ENCODE measurements around the gene REV3L.
"Not testable (repeated sequence)": the region's sequence is repeated elsewhere in the genome, so short reads cannot be mapped to it uniquely, and the experiment has no call there.

Gene REV3L, protein sequence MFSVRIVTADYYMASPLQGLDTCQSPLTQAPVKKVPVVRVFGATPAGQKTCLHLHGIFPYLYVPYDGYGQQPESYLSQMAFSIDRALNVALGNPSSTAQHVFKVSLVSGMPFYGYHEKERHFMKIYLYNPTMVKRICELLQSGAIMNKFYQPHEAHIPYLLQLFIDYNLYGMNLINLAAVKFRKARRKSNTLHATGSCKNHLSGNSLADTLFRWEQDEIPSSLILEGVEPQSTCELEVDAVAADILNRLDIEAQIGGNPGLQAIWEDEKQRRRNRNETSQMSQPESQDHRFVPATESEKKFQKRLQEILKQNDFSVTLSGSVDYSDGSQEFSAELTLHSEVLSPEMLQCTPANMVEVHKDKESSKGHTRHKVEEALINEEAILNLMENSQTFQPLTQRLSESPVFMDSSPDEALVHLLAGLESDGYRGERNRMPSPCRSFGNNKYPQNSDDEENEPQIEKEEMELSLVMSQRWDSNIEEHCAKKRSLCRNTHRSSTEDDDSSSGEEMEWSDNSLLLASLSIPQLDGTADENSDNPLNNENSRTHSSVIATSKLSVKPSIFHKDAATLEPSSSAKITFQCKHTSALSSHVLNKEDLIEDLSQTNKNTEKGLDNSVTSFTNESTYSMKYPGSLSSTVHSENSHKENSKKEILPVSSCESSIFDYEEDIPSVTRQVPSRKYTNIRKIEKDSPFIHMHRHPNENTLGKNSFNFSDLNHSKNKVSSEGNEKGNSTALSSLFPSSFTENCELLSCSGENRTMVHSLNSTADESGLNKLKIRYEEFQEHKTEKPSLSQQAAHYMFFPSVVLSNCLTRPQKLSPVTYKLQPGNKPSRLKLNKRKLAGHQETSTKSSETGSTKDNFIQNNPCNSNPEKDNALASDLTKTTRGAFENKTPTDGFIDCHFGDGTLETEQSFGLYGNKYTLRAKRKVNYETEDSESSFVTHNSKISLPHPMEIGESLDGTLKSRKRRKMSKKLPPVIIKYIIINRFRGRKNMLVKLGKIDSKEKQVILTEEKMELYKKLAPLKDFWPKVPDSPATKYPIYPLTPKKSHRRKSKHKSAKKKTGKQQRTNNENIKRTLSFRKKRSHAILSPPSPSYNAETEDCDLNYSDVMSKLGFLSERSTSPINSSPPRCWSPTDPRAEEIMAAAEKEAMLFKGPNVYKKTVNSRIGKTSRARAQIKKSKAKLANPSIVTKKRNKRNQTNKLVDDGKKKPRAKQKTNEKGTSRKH (N-terminal part only)

DNA sequence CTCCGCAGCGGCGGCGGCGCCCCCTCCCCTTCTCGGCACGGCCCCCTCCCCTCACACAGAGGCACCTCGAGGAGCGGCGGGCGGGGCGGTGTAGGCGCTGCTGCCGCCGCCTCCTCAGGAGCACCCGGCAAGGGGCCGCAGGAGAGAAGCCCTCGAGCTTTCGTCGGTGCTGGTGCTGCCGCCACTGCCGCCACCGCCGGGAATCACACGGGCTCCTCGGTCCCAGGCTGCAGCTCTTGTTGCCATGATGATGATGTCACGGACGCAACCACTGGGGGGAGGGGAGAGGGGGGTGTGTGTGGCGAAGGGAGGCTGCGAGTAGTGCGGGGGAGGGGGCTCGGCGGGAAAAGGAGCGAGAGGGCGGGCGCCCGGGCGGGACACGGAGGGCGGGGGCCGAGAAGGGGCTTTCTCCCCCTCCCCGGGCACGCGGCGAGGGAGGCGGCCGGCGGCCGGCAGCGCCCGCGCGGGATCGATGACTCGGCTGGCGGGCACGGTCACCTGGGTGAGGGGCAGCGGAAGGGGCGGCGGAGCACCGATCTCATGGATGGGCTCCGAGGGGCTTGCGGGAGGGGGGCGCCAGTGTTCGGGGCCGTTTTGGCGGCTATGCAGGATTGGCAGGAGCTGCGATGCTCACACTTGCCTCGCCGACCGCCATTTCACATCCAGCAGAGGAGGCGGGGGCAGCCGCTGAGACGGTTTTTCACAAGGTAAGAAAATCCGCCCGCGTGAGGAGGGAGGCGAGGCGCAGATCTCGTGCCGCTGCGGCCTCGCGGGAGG, at the start of gene REV3L:
TSS of gene REV3L (minus strand) at position 260 of the 777 bp plus-strand sequence. CDS start 330 bp downstream, outside the sequence.
- peak; percentile 89 for DNase-seq

DNA sequence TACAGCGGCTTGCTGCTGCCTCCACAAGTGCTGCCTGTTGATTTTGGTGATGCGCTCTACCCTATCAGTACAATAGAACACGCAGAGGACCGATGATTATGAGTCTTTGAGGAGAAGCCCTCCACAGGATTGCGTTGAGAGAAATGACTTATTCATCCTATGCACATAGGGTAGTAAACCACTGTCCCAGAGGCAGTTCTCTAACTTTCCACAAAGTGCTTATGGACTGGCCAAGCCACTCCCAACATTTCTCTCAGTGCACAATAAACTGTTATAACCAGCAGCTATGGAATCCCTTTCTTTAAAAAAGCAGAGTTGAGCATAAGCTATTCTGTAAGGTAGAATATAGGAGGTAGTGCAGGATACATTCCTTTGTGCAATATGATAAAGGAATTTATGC, 48.2 kb upstream of the REV3L start:
- DNase-seq, result no peak

DNA sequence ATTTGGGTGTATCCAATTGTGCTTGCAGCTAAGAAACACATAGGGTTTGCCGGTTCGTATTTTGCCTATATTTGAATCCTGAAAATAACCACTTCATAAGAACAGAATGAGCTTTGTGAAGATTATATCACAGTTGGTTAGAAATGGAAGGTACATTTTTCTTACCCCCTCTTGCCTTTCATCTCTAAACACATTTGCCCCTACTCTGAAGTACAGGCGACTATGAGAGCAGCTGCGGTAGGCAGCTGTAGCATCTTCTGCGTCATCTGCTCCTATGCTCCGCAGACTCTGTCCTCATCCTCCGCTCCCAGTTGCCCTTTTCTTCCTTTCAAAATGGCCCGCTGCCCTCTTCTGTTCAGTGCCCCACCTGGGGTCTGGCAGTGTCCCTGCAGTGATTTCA, 47.6 kb upstream of the REV3L start:
- DNase-seq, result no peak

DNA sequence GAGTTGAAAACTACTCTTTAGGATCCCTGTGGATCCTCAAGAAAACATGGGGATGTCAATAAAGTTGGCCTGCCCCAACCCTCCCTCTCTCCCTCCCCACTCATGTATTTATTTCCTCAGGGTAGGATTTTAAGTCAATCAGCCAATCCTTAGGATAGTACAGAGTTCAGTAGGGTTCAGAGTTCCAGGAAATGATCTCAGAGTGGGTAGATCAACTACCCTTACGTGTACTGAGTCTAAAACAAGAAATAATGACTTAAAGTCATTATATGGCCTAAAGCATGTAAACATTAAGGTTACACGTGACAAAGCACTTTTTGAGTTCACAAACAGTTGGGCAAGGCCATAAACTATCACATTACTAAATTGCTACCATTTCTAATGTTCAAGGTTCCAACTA, 47.2 kb upstream of the REV3L start:
- DNase-seq, result no peak

DNA sequence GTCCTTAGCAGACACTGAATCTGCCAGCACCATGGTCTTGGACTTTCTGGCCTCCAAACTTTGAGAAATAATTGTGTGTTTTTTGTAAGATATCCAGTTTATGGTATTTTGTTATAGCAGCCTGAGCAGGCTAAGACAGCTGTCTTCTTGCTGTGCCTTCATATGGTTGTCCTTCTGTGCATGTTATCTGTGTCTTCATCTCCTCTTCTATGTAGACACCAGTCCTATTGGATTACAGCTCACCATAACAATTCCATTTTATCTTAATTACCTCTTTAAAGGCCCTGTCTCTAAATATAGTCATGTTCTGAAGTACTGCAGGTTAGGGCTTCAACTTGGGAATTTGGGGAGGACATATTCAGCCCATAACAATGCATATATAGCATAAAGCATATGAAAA, 44.3 kb upstream of the REV3L start:
- DNase-seq, result no peak

DNA sequence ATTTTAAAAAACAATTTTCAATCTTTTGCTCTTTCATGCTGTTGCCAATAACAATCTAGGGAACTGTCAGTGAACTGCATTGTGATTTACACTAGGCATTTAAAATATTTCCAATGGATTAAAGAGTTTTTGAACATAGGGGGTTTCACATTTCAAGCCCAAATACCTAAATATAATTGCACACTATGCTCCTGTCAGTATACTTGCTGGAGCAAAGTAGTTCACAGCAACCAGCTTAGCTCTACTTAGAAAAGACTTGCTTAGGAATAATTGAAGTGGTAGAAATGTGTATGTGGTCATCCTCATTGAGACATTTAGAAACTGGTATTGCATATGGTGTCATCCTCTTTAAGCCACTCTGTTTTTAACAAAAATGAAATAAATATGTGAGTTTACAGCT, 41.7 kb upstream of the REV3L start:
- no peak for DNase-seq

DNA sequence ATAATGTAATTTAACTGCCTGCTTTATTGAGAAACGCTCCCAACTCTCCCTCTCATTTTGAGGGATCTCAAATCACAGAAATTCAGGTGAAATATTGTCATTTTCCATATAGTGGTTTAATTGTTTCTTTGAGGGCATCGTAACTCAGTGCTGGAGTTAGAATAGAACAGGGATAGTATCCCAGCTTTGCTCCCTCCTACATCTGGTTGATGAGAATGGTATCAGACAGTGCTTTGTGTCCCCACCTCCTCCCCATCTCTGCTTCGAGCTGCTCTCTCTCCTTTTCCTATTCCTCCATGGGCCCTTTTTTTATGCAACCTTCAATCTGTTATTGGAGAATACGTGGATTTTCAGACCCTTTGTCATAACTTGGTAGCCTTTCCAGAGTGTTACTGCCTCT, 41.2 kb upstream of the REV3L start:
- DNase-seq, result no peak

DNA sequence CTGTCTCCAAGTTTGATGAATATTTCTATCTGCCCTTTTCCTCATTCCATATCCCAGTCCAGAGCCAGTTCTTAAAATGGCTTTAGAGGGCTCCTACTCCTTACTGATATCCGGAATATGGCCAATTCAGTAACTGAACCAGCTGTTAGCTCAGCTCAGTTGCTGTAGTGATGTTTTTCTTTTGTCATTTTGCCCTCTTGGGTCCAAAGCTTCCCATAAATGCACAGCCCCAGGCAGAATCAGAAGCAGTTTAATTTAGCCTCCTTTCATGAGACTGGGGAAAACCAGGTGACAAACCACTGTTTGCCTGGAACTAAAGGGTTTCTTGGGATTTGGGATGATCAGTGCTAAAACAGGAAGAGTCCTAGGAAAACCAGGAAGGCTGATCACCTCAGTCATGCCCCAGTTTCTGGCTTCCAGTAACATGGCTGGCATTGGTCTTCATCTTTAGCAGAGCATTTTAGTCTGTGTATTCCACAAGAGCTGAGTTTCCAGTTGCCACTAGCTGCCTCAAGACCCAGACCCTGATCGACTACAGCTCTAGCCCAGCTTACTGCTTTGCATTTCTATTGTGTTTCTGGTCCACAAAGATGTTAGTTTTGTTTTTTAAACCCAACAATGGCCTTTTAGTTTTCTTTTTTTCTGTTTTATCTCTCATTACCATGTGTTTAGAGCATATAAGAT, 40.6 kb upstream of the REV3L start:
- DNase-seq, result no peak

DNA sequence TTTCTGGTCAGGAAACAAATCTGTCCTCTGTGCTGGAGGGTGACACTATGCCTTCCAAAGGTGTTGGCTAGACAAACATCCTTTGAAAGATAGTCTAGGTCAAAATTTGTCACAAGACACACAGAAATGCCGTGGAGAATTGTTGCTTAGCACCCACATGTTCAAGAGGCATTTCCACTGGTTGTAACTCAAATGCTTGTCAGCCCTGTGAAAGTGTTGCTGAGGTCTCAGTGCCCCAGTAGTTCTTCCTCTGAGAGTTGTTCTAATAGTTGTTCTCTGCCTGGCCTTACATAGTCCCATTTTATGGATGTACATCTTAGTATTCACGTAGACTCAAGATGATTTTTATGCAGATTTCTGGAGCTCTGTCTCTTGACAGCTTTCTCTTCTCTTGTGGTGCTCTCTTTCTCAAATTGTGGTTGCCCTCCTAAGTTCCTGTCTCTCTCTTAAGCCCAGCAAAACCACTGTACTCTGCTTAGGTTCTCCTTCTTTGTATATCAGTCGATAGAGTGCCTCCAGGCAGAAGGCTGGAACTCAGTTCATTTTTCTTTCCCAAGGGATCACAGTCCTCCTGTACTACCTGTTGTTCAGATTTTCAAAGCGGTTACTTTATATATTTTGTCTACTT, 39.5 kb upstream of the REV3L start:
- DNase-seq, result no peak

DNA sequence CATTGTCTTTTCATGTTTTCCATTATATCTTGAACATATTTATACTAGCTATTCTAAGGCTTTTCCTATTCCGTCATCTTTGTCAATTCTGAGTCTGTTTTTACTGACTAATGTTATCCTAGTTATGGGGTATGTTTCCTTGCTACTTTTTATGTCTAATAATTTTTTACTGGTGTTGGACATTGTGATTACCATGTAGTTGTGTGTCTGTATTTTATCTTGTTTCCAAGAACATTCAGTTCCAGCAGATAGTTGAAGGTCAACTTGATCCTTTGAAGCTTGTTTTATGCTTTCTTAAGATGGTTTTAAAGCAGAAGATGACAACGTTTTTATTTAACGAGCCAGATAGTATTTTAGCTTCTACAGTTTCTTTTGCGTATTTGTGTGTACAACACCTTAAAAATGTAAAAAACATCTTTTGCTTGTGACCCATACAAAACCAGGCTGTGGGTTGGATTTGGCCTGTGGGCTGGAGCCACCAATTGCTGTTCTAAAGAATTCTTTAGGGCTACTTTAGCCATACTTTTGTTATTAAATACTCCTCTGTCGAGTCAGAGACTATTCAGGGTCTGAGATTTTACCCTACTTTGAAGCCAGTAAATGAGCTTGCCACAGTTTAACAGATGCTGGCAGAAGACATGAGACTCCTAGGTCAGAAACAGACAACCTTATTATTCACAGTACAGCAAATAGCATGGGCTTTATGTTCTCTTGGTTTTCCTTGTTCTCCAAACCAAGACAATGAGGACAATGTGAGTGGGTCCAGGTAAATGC, 38.7 kb upstream of the REV3L start:
- DNase-seq, result no peak

DNA sequence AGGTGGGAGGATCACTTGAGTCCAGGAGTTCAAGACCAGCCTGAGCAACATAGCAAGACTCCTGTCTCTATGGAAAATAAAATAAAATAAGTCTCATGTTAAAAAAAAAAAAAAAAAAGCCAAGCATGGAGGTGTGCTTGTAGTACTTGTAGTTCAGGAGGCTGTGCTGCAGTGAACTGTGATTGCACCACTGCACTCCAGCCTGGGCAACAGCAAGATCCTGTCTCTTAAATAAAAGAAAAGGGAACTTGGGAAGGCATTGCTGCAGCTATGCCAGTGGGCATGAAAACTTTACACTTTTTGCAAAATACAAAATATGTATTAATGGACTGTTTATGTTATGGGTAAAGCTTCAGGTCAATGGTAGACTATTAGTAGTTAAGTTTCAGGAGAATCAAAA, 37.5 kb upstream of the REV3L start:
- DNase-seq, result no peak

DNA sequence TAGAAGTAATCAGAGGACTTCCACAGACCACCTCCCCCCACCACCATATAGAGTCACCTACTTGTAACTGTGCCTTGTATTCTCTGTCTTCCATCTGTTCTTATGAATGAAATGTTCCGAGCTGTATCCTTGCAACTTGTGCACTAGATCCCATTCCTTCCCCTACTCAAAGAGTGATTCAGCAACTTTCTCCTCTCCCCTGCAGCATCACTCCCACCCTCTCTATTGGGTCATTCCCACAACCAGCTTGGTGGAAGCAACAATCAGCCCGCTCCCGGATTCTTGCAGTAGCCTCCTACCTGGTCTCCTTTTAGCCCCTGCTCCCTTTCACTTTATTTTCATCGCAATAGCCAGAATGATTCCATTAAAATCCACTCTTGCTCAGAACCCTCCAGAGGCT, 34.9 kb upstream of the REV3L start:
- DNase-seq, result no peak

DNA sequence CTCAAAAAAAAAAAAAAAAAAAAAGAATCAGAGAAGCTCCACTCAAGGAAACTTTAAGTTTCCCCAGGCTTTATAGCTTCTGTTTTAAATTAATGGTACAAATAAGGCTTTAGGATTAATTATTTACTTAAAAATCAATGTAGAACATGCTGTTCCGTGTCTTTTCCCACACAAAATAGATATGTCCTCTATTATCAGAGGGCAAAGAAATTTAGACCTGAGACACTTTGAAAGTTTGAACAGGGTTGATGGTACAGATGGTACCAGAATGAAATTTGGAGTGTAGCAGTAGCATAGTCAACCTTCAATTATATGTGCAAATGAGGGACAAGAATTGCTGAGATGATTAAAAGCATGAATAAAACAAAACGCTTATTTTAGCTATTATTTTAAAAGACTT, 32.2 kb upstream of the REV3L start:
- no peak for DNase-seq

DNA sequence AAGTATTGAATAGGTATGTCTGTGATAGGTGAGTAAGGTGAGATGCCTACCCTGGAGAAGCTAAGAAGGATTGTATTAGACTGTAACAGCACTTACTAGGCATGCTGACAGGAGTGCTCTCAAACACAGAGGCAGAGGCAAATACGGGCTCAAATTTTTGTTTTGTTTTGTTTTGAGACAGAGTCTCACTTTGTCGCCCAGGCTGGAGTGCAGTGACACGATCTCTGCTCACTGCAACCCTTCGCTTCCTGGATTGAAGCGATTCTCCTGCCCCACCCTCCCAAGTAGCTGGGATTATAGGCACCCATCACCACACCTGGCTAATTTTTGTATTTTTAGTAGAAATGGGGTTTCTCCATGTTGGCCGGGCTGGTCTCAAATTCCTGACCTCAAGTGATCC, 31.5 kb upstream of the REV3L start:
- not testable (repeated sequence) for DNase-seq

DNA sequence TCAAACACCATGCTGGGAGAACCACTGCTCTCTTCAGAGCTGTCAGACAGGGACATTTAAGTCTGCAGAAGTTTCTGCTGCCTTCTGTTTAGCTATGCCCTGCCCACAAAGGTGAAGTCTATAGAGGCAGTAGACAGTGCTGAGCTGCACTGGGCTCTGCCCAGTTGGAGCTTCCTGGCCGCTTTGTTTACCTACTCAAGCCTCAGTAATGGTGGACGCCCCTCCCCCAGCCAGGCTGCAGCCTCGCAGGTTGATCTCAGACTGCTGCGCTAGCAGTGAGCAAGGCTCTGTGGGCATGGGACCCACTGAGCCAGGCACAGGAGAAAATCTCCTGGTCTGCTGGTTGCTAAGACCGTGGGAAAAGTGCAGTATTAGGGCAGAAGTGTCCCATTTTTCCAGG, 24.2 kb upstream of the REV3L start:
- DNase-seq, result not testable (repeated sequence)

DNA sequence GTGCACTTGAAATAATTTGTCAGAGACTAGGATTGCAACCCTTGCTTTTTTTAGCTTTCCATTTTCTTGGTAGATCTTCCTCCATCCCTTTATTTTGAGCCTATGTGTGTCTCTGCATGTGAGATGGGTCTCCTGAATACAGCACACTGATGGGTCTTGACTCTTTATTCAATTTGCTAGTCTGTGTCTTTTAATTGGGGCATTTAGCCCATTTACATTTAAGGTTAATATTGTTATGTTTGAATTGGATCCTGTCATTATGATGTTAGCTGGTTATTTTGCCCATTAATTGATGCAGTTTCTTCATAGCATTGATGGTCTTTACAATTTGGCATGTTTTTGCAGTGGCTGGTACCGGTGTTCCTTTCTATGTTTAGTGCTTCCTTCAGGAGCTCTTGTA, 22.5 kb upstream of the REV3L start:
- not testable (repeated sequence) for DNase-seq

DNA sequence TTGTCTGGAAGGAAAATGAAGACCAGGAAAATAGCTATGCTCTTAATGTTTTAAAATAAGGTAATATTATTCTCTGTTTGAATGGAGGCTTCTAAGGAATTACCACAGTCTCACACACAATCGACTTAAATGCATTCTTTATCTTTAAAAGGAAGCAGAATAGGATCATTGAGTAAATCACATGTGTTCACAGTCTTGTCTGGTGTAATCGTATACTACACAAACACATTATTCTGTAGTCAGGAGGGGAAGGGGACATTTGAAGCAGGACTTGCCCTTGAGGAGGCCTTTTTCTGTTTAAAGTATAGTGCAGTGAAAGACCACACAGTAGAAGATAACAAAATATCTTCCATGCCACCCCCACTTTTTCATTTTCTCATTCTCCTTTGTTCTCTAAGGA, 20.6 kb upstream of the REV3L start:
- DNase-seq, result no peak

DNA sequence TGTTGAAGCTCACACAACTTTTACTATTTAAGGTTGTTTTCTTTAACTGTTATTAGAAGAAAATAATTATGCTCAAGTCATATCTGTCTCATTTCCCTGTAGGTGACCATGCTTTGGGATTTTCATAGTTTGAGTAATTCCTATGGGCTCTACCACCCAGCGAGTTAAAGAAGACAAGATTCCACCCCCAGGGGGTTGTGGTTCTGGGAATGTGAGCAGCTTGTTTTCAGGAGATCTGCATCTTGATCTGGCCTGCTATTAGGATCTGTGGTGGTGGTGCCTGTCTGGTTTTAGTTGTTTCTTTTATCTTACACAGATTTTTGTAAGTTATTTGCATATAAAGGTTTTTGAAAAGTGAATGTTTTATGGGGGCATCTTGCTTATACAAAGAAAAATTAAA, 20.2 kb upstream of the REV3L start:
- no peak for DNase-seq

DNA sequence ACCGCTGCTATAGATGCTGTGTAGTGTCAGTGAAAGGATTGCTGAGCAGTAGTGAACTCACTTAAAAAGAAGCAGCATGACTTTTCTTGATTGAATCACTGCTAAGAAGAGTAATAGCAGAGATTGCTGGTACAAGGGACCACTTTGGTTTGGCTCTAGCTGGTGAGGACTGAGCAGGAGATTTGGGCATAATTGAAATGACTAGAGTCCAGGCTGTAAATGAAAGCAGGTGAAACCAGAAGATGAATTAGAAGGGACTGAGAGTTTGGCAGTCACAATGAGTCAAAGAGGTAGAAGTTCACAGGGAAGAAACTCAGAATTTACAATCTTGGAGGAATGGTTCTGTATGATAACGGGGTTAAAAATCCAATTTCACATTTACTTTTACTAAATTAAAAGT, 19.1 kb upstream of the REV3L start:
- DNase-seq, result no peak

DNA sequence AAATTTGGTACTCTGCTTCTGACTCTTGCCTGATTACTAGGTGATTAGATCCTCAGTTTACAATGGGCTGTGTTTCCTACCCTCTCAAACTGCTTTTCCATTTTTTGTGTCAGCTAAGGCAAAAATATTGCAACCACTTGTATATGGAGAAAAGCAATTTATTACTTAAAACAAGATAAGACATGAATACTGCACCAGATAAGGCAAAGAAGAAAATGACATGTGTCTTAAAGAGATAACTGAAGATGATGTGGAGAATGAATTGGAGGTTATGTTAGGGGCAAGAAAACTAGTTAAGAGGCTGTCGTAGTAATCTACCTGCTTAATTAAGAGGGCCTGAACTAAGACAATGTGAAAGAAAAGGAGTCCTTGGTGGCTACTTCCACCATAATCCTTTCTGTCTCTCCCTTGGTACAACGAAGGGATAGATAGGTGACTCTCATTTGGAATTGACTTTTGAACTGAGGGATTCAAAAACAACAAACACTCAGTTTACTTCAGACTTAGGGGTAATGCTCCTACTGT, 16.3 kb upstream of the REV3L start:
- no peak for DNase-seq

Measured in activated CD4-positive, alpha-beta T cell treated with anti-CD3 and anti-CD28 coated beads, Interleukin-2, amount 50 U/mL, for 1 hour (primary cell).